GM12874 (cell line): Measurements from ENCODE around the gene GHRL.
A peak's percentile ranks its signal among the peaks of the same experiment; 100 is the strongest.

Source experiments
- CTCF ChIP-seq: IDR thresholded peaks from 2 replicates; pipeline ENCODE4 v1.5.1; 2011; ENCODE audit warnings: low read depth, mild to moderate bottlenecking, control low read depth, low read length, moderate library complexity; ENCODE audit not compliant: insufficient read depth

GHRL gene

GRCh38 chr3:10332481-10333348, 40.0 kb upstream of the GHRL start:
- TF ChIP-seq CTCF: no peak

- no peak for TF ChIP-seq CTCF
Measured at GRCh38 chr3:10331320-10331719, 38.6 kb upstream of the GHRL start.

DNA sequence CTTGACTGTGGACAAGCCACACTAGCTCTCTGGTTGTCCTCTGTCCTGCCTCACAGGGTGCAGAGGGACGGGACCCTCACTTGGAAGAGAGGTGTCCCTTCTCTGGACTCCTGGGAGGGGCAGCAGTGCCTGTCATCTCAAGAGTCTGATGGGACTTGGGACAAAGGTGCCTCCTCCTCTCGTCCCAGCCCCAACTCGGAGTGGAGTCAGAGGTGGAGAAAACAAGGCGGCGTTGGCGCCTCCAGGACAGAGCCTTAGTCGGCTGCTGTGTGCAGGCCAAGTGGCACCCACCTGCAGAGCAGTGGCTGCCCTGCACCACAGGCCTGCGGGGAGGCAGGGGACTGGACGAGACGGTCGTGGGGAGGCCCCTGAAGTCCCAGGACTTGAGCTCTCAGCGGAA, 37.6 kb upstream of the GHRL start:
- no peak for TF ChIP-seq CTCF

DNA sequence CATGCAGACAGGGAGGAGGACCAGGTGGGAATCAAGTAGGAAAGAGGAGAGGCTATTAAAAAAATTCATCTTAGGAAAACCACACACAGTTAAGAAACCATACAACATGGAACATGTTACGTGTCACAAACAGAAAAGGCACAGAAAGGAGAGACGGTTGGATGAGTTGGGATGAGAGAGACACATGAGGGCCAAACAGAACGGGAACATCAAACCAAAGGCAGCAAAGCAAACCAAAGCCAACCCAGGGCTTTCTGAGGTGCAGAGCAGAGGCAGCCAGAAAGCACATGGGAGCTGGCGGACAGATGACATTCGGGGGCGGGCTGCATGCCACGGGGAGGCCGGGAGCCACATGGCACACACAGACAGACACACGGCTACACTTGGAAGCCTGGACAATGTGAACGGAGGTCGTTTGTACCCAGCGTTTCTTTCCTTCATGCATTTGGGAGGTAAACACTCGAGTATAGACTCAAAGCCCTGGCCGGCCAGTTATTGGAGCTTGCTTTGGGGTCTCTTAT, 36.8 kb upstream of the GHRL start:
- no peak for TF ChIP-seq CTCF

DNA sequence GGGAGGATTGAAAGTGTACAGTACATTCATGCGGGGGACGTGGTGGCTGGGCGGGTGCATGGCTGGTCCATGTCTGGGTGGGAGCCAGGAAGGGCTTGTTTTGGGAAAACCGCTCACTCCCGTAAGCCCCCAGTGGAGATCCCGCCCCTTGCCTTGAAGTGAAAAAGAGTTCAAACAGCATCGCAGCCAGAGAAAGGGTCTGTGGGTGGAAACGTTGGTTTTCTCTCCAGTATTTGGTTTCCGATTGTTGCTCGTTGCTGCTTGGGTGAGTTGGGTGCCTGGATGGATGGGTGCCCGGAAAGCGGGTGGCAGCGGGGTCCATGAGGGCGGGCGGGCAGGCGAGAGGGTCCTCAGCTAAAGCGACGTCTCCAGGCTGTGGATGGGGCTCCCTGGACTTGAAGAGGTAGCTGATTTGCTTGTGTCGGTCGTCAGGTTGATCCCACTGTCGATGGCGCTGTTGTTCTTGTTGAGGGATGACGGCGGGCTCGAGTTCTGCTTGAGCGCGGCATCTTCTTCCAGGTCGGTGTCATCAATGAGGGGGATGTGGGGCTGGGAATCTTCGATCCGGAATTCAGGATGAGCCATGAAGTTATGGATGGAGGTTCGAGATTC, 35.8 kb upstream of the GHRL start:
- no peak for TF ChIP-seq CTCF

GRCh38 chr3:10327592-10327991, 34.8 kb upstream of the GHRL start:
- no peak for TF ChIP-seq CTCF

DNA sequence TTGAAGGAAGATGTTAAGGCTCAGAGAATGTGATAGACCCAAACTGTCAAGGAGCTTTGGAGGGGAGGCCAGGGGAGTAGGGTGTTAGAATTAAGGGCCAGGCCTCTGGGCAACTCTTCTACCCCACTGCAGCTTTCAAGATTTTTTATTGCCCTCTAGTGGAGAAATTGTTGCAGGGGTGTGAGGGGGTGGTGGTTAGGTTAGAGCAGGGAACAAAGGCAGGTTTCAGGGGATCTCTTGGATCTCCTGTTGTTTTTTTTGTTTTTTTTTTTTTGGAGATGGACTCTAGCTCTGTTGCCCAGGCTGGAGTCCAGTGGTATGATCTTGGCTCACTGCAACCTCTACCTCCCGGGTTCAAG, 29.6 kb upstream of the GHRL start:
- peak; percentile 57 for TF ChIP-seq CTCF
